ENCODE results near the gene XPO6.
A peak's percentile ranks its signal among the peaks of the same experiment; 100 is the strongest.

The XPO6 gene

DNA sequence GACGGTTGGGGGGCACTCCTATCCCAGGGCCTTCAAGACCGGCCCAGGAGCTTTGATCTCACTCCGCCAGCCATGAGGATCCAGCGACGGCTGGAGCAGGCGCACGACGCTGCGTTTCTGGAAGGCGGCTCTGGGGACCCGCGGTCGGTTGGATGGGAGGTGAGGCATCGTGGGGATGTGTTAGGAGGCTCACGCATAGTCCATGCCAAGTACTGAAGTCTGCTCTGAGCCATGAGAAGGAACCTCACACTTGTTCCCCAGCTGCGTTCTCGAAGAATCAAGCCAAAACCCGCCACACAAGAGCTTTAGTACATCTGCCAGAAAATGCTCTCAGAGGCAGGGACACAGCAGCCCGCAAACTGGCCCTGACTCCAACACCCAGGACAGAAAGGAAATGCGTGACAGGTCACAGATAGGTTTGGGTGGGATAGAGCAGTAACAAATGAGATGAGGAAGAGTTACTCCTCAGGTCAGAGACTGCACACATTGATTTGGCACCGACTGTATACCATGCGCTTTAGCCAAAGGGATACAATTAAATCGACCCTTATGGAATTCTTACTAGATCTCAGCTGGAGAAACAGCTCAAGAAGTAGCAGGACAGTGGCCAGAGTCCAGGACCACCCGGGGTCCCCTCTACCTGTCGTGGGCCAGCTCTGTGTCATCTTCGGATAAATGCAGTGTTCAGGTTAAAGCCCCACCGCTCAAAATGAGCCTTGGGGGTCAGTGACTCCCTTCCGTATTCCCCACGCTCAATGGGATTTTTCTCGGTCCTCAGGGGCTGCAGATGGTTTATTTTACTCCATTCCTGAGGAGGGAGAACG is 141.6 kb downstream of the XPO6 start:
- no peak for DNase-seq (ENCODE audit: extremely low spot score)
- ChIA-PET CTCF (interaction anchor here (0.8 to 3.5 kb wide), 40 partner anchors 9 to 571 kb away, joined by 3 to 32 read pairs (median 4); no protein-coding TSS in a partner anchor), POLR2A (no interaction called here)
- TF ChIP-seq, protein P1, sequence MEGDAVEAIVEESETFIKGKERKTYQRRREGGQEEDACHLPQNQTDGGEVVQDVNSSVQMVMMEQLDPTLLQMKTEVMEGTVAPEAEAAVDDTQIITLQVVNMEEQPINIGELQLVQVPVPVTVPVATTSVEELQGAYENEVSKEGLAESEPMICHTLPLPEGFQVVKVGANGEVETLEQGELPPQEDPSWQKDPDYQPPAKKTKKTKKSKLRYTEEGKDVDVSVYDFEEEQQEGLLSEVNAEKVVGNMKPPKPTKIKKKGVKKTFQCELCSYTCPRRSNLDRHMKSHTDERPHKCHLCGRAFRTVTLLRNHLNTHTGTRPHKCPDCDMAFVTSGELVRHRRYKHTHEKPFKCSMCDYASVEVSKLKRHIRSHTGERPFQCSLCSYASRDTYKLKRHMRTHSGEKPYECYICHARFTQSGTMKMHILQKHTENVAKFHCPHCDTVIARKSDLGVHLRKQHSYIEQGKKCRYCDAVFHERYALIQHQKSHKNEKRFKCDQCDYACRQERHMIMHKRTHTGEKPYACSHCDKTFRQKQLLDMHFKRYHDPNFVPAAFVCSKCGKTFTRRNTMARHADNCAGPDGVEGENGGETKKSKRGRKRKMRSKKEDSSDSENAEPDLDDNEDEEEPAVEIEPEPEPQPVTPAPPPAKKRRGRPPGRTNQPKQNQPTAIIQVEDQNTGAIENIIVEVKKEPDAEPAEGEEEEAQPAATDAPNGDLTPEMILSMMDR (IDR thresholded peaks at IDR 0.05; ENCODE audit: control extremely low read depth, extremely low read depth, low read depth, missing control alignments) = no peak

DNA sequence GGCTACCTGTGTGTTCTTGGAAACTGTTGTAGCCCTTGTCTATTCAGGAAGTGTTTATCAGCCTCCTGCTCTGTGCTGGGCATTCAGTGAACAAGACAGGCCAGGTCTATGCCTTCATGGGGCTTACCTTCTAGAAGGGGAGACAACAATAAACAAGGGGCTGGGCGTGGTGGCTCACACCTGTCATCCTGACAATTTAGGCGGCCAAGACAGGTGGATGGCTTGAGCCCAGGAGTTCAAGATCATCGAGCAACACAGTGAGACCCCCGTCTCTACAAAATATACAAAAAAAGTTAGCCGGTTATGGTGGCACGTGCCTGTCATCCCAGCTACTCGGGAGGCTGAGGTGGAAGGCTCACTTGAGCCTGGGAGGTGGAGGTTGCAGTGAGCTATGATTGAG is 142.8 kb downstream of the XPO6 start:
- ChIA-PET POLR2A (no interaction called here), CTCF (interaction anchor here (1.2 to 3.5 kb wide), 3 partner anchors 11 to 429 kb away, joined by 4 to 32 read pairs (median 29); no protein-coding TSS in a partner anchor)
- TF ChIP-seq, protein P1 (IDR thresholded peaks at IDR 0.05; ENCODE audit: control extremely low read depth, extremely low read depth, low read depth, missing control alignments) = no peak
- no peak for DNase-seq (ENCODE audit: extremely low spot score)

DNA sequence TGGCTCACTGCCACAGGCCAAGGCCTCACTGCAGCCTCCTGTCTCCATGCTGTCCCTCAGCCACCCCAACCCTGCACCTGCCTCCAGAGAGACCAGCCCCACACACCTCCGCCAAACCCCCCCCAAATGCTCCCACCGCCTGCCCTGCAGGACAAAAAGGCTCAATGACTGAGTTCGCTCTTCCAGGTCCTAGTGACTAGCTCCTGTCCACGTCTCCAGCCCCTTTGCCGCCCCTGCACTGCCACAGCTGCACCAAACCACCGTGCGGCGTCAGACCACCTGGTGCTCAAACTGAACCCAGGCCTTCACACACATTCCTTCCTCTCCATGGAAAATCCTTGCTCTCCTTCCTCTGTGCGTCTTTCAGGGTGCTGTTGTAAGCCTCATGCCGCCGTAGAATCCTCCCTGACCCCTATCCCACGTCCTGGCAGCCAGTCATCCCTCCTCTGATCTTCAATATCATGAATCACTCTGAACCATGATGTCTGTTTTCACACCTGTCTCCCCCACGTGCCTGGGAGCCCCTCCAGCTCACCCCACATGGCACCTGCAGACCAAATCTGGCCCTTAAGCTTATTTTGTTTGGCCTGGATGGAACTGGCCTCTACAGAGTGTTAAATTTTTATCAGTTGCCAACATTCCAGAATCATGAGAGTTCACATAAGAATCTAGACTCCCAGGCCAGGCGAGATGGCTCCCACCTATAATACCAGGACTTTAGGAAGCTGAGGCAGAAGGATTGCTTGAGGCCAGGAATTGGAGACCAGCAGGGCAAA is 144.0 kb downstream of the XPO6 start:
- DNase-seq (ENCODE audit: extremely low spot score) = no peak
- TF ChIP-seq, protein P1 (IDR thresholded peaks at IDR 0.05; ENCODE audit: control extremely low read depth, extremely low read depth, low read depth, missing control alignments) = no peak
- ChIA-PET POLR2A (no interaction called here), CTCF (no interaction called here)

DNA sequence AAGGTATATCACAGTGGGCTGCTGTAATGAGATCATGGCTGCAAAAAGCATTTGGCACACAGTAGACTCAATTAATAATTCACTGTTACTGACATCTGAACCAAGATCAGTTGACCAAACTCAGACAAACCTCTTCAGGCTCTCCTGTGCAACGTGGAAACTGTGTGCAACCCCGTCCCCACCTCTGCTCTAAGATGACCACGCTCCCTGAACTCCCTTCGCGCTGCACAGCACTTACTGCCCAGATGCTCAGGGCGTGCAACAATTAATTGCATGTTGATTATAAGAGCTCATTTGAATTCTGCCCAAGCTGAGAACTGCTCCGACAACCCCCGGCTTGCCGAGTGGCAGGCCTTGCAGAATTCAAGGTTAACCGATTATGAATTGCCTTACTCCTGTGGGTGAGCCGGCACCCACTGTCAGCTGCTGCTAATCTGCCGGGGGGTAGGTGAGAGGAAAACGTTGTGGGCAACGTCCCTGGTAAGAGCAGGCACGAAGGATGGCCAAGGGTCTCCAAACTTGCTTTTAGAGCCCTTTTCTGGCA is 147.0 kb downstream of the XPO6 start:
- no peak for DNase-seq (ENCODE audit: extremely low spot score)
- ChIA-PET POLR2A (no interaction called here), CTCF (interaction anchor here (1.3 kb wide), 1 partner anchor 11 kb away, joined by 4 read pairs; no protein-coding TSS in a partner anchor)
- TF ChIP-seq, protein P1 (IDR thresholded peaks at IDR 0.05; ENCODE audit: control extremely low read depth, extremely low read depth, low read depth, missing control alignments) = no peak

DNA sequence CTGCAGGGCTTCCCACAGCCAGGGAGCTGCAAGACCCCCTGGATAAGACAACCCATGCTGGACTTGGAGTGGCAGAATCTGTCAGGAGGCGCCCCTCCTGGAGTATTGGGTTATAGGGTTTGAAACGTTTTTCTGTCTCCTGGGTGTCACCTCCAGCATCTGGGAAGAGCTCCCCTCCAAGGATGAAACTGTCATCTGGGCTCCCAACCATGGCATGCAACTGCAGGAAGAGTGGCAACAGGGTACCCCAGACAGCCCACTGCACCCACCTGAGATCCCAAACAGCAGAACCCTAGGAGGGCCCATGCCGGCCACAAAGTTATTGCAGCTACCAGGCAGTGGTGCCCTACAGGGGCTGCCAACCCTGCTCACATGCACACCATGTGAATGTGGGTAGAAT is 147.6 kb downstream of the XPO6 start:
- ChIA-PET CTCF (interaction anchor here (1.3 kb wide), 1 partner anchor 11 kb away, joined by 4 read pairs; no protein-coding TSS in a partner anchor), POLR2A (no interaction called here)
- TF ChIP-seq, protein P1 (IDR thresholded peaks at IDR 0.05; ENCODE audit: control extremely low read depth, extremely low read depth, low read depth, missing control alignments) = no peak
- DNase-seq (ENCODE audit: extremely low spot score) = no peak

DNA sequence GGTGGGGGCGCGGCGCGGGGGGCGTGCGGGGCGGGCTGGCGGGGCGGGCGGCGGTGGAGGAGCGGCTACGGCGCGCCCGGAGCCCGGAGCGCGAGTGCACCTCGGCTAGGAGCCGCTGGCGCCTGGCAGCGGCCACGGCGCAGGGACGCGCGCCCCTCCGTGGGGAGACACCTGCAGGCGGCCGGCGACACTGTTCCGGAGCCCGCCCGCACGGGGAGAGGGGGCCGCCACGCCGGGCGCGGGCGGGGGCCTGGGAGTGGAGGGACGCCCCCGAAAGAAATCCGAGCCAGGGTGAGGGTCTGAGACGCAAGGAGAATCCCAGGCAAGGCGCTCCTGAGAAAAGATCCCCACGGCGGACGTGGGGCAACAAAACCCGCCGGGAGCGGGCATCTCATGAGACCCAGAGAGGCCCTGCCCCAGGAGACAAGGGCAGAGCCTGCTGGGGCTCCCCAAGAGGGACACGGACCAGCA is 148.1 kb downstream of the XPO6 start, which contains the start of gene GSG1L:
GSG1L (minus strand) TSS at position 124 of the 471 bp plus-strand sequence. CDS start 290 bp downstream, outside the sequence.
- TF ChIP-seq, protein P1 (IDR thresholded peaks at IDR 0.05; ENCODE audit: control extremely low read depth, extremely low read depth, low read depth, missing control alignments) = peak; percentile 11
- CTCF ChIA-PET = interaction anchor here (1.3 to 2.5 kb wide), 2 partner anchors 12 to 424 kb away, joined by 4 to 10 read pairs; no protein-coding TSS in a partner anchor
- POLR2A ChIA-PET = no interaction called here
- no peak for DNase-seq (ENCODE audit: extremely low spot score)
